Karpas-422 (cell line): ENCODE measurements around the gene WDR1. TPM values are rescaled to one million over a fixed set of nuclear protein-coding genes. Genes with fewer than 3 reads are reported as not detected.

Experiments
- DNase-seq: peaks from one replicate; pipeline ENCODE4 v3.0.0-alpha.2; 2015
- H2AFZ ChIP-seq: fragments of 200-600 bp; sonication (generic); 2 replicates; pipeline ENCODE4 v1.6.1; 2014; ENCODE audit warnings: antibody characterized with exemption, low read length, mixed read lengths
- H3K27ac ChIP-seq: fragments of 200-600 bp; sonication (generic); 2 replicates; pipeline ENCODE4 v1.5.1; 2014; ENCODE audit warnings: mild to moderate bottlenecking, low read length, moderate library complexity
- H3K27me3 ChIP-seq: fragments of 200-600 bp; sonication (generic); 2 replicates; pipeline ENCODE4 v1.6.1; 2014; ENCODE audit warnings: low read length, mixed read lengths
- H3K36me3 ChIP-seq: fragments of 200-600 bp; sonication (generic); 2 replicates; pipeline ENCODE4 v1.6.1; 2014; ENCODE audit warnings: low read length, mixed read lengths; ENCODE audit not compliant: insufficient read depth
- H3K4me1 ChIP-seq: fragments of 200-600 bp; sonication (generic); 2 replicates; pipeline ENCODE4 v1.6.1; 2014; ENCODE audit warnings: mild to moderate bottlenecking, low read length, mixed read lengths
- H3K4me2 ChIP-seq: fragments of 200-600 bp; sonication (generic); 2 replicates; pipeline ENCODE4 v1.6.1; 2014; ENCODE audit warnings: low read length, low read depth, mild to moderate bottlenecking; ENCODE audit not compliant: poor library complexity, severe bottlenecking
- H3K4me3 ChIP-seq: fragments of 200-600 bp; sonication (generic); 2 replicates; pipeline ENCODE4 v1.5.1; 2014; ENCODE audit warnings: mild to moderate bottlenecking, antibody characterized with exemption, low read length, mixed read lengths
- H3K79me2 ChIP-seq: fragments of 200-600 bp; sonication (generic); 2 replicates; pipeline ENCODE4 v1.6.1; 2014; ENCODE audit warnings: mild to moderate bottlenecking, low read length, mixed read lengths
- H3K9ac ChIP-seq: fragments of 200-600 bp; sonication (generic); 2 replicates; pipeline ENCODE4 v1.6.0; 2014; ENCODE audit warnings: low read length
- H3K9me2 ChIP-seq: fragments of 200-600 bp; sonication (generic), shearing (Covaris generic); replicated peaks from 2 replicates; pipeline ENCODE4 v1.6.0; 2014; ENCODE audit warnings: mild to moderate bottlenecking, low read length, moderate library complexity; ENCODE audit not compliant: insufficient read depth
- H3K9me3 ChIP-seq: fragments of 300-700, 200-600 bp; sonication (generic); 2 replicates; pipeline ENCODE4 v1.6.1; 2014; ENCODE audit warnings: low read length, mixed read lengths
- H4K20me1 ChIP-seq: fragments of 200-600 bp; sonication (generic); 2 replicates; pipeline ENCODE4 v1.6.1; 2014; ENCODE audit warnings: mild to moderate bottlenecking, antibody characterized with exemption, low read length, low read depth; ENCODE audit not compliant: insufficient read depth
- total RNA-seq: library from RNA; depleted of rRNA; stranded (reverse); fragments of >200 nt; shearing (Covaris generic); gene quantifications from 2 replicates; pipeline ENCODE4 v1.2.3, GENCODE V29; 2014; ENCODE audit warnings: low replicate concordance

The WDR1 gene
- total RNA-seq, 1 experiment from 2014 or later, result 67.5 TPM

DNA sequence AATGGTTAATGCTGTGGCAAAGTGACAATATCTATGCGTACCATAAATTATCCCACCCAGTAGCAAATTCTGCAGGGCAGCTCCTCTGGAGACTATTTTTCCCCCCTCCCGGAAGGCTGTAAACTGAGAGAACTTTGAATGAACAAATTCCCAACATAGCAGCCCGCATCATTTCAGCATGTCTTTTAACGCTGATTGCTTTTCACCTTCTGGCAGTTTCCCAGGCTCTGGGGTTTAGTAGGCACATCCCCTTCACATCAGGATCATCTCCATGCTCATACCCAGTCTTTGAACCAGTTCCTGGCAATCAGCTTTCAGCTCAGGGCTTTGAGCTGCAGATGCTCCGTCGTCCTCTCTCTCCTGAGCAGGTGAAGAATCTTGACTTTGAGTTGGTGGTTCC, 26.6 kb upstream of the WDR1 start:
- Histone ChIP-seq H3K9me3 (no peaks in the 10 kb centered on the region), H3K9ac (no peak overlapping the region), H3K79me2 (no peaks in the 10 kb centered on the region), H3K9me2 (no peaks in the 10 kb centered on the region), H3K4me3 (no peak overlapping the region), H4K20me1 (no peaks in the 10 kb centered on the region; the same call in 1 of the 2 replicates), H3K4me2 (no peak overlapping the region), H3K27ac (no peak overlapping the region), H3K27me3 (no peaks in the 10 kb centered on the region), H3K36me3 (no peaks in the 10 kb centered on the region), H3K4me1 (no peaks in the 10 kb centered on the region), H2AFZ (no peak overlapping the region)
- no peak for DNase-seq

- no peaks in the 10 kb centered on the region; the same call in 1 of the 2 replicates for H4K20me1 ChIP-seq
- no peak overlapping the region for H2AFZ ChIP-seq
- no peaks in the 10 kb centered on the region for H3K79me2 ChIP-seq
- DNase-seq, result no peak
- H3K4me3 ChIP-seq, result no peak overlapping the region
- H3K4me2 ChIP-seq, result no peak overlapping the region
- no peaks in the 10 kb centered on the region for H3K9me2 ChIP-seq
- no peaks in the 10 kb centered on the region for H3K36me3 ChIP-seq
- H3K9ac ChIP-seq, result no peak overlapping the region
- H3K27me3 ChIP-seq, result no peaks in the 10 kb centered on the region
- no peaks in the 10 kb centered on the region for H3K9me3 ChIP-seq
- no peaks in the 10 kb centered on the region for H3K4me1 ChIP-seq
- H3K27ac ChIP-seq, result no peak overlapping the region
These were observed 24.5 kb upstream of the WDR1 start for GRCh38 chr4:10140866-10141759.

GRCh38 chr4:10139518-10139917, 22.9 kb upstream of the WDR1 start:
- Histone ChIP-seq H3K27me3 (no peaks in the 10 kb centered on the region), H4K20me1 (no peaks in the 10 kb centered on the region; the same call in 1 of the 2 replicates), H3K9me2 (no peaks in the 10 kb centered on the region), H3K9ac (no peak overlapping the region), H3K27ac (no peak overlapping the region), H3K36me3 (no peaks in the 10 kb centered on the region), H3K4me2 (no peak overlapping the region), H3K9me3 (no peaks in the 10 kb centered on the region), H2AFZ (no peak overlapping the region), H3K79me2 (no peaks in the 10 kb centered on the region), H3K4me3 (no peak overlapping the region), H3K4me1 (no peaks in the 10 kb centered on the region)
- DNase-seq, result no peak

DNA sequence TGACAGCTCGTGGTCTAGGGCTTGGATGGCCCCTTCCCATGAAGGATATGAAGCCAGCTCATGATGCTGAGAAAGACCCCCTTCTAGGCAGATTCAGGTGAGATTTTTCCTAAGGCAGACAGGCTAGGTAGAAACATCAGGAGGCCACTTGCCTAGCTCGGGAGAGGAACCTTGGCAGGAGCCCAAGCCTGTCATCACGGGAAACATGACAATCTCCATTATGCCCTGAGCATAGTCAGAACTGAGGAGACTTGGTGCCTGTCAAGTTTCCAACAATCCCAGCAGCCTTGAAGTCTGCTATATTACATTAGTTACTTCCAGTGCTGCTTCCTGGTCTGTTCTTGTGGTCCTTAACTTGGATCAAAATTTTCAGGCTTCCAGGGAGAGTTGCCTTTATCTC, 18.7 kb upstream of the WDR1 start:
- H3K27me3 ChIP-seq, result no peaks in the 10 kb centered on the region
- H3K9me2 ChIP-seq, result no peaks in the 10 kb centered on the region
- no peak overlapping the region for H3K4me3 ChIP-seq
- no peaks in the 10 kb centered on the region for H3K36me3 ChIP-seq
- H2AFZ ChIP-seq, result no peak overlapping the region
- no peaks in the 10 kb centered on the region for H3K79me2 ChIP-seq
- H4K20me1 ChIP-seq, result no peaks in the 10 kb centered on the region; the same call in 1 of the 2 replicates
- no peak overlapping the region for H3K9ac ChIP-seq
- H3K9me3 ChIP-seq, result no peaks in the 10 kb centered on the region
- H3K4me1 ChIP-seq, result no peaks in the 10 kb centered on the region
- no peak overlapping the region for H3K4me2 ChIP-seq
- no peak overlapping the region for H3K27ac ChIP-seq
- no peak for DNase-seq

DNA sequence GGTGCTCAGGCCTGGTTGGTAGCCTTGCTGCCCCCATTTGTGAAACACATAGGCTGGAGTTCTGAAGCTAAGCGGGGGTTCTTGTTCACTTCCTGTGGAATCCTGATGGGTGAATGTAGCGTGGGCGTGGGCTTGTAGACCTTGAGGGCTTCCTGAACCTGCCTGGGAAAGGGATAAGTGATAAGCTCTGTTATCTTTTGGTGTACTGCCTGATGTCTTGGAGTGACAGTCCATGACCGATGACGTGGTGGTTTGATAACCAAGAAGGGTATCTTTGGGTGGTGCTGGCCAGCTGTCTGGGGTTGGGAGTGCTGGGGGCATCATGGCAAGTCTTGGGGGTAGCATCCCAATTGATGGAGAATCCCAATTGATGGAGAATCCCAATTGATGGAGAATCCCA, 17.5 kb upstream of the WDR1 start:
- Histone ChIP-seq H3K9ac (no peak overlapping the region), H3K4me1 (no peaks in the 10 kb centered on the region), H3K36me3 (no peaks in the 10 kb centered on the region), H3K27me3 (no peaks in the 10 kb centered on the region), H2AFZ (no peak overlapping the region), H3K27ac (no peak overlapping the region), H3K4me3 (no peak overlapping the region), H3K9me3 (no peaks in the 10 kb centered on the region), H3K79me2 (no peaks in the 10 kb centered on the region), H3K4me2 (no peak overlapping the region), H3K9me2 (no peaks in the 10 kb centered on the region), H4K20me1 (no peaks in the 10 kb centered on the region)
- no peak for DNase-seq

DNA sequence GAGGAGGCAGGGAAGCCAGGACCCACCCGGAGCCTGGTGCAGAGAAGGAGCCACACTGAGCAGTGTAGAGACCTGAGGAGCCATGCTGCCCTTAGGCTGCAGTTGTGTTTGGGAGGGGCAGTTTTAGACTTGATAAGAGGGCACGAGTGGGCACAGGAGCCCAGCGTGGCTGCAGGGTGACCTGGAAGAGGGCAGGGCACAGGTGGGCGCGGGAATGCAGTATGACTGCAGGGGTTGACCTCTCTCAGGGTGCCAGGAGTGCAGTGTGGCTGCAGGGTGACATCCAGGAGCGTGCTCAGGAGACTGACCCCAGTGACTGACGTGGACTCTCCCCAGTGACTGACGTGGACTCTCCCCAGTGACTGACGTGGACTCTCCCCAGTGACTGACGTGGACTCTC, 14.6 kb upstream of the WDR1 start:
- DNase-seq, result no peak
- no peaks in the 10 kb centered on the region for H3K36me3 ChIP-seq
- H3K4me1 ChIP-seq, result no peaks in the 10 kb centered on the region
- no peak overlapping the region for H3K4me2 ChIP-seq
- no peak overlapping the region for H3K4me3 ChIP-seq
- no peaks in the 10 kb centered on the region for H3K9me2 ChIP-seq
- no peak overlapping the region for H3K9ac ChIP-seq
- H3K27ac ChIP-seq, result no peak overlapping the region
- no peak overlapping the region for H2AFZ ChIP-seq
- H3K9me3 ChIP-seq, result no peaks in the 10 kb centered on the region
- H3K79me2 ChIP-seq, result no peaks in the 10 kb centered on the region
- no peaks in the 10 kb centered on the region for H3K27me3 ChIP-seq
- no peaks in the 10 kb centered on the region for H4K20me1 ChIP-seq

DNA sequence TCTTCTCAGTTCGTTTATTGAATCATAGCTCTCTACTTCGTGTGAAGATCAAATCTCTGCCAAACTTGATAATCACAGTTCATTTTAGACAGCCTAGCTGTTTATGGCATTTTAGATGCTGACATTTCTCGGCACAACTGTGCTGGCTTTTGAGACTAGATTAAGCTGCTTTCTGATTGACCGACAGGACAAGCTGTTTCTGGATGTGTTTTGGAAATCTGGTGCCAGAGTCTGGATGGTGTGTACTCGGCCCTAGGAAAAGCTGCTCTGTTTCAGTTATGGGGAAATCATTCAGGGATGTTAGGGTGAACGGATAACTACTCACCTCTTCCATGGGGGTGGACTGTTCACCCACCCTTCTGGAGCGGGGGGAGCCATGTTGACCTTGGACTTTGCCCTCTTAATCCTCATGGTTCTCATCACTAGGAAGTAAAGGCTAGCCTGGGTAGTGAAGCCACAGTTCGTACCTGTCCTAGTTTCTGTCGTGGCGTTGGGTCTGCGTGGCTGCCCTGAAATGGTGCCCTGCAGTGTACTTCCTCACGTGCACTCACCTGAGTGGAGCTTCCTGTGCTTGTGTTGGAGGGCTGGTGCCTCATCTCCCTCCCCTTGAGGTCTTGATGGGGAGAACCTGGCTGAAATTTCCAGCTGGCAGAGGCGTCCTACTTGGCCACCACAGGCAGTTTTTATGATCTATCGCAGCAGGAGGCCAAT, 13.7 kb upstream of the WDR1 start:
- H3K27ac ChIP-seq, result no peak overlapping the region
- no peaks in the 10 kb centered on the region for H3K9me2 ChIP-seq
- no peaks in the 10 kb centered on the region for H3K27me3 ChIP-seq
- H3K9me3 ChIP-seq, result no peaks in the 10 kb centered on the region
- H3K4me1 ChIP-seq, result no peaks in the 10 kb centered on the region
- H3K4me2 ChIP-seq, result no peak overlapping the region
- DNase-seq, result no peak
- H3K79me2 ChIP-seq, result no peaks in the 10 kb centered on the region
- no peaks in the 10 kb centered on the region for H4K20me1 ChIP-seq
- H3K4me3 ChIP-seq, result no peak overlapping the region
- no peaks in the 10 kb centered on the region for H3K36me3 ChIP-seq
- H3K9ac ChIP-seq, result no peak overlapping the region
- no peak overlapping the region for H2AFZ ChIP-seq
